ENCODE measurements around the gene RAD54L.

RAD54L gene

GRCh38 chr1:46277658-46278373 lies 30.3 kb downstream of the RAD54L start:
- no peak overlapping the region for H3K9ac ChIP-seq (ENCODE audit: low read length)
- no peaks in the 10 kb centered on the region for H3K27me3 ChIP-seq (ENCODE audit: control insufficient read depth, insufficient read depth, low read length)
- no peak overlapping the region for H3K27ac ChIP-seq (ENCODE audit: low read depth, low read length)
- H3K36me3 ChIP-seq (ENCODE audit: control insufficient read depth, insufficient read depth, low read length): peaks cover 27% of the 10 kb centered on the region
- no peaks in the 10 kb centered on the region for H3K4me1 ChIP-seq (ENCODE audit: control insufficient read depth, insufficient read depth, low read length)
- no peak overlapping the region for H3K4me3 ChIP-seq (ENCODE audit: low read length)

GRCh38 chr1:46278807-46279206 lies 31.2 kb downstream of the RAD54L start:
- H3K9ac ChIP-seq (ENCODE audit: low read length): no peak overlapping the region
- no peak overlapping the region for H3K27ac ChIP-seq (ENCODE audit: low read depth, low read length)
- no peak overlapping the region for H3K4me3 ChIP-seq (ENCODE audit: low read length)
- H3K36me3 ChIP-seq (ENCODE audit: control insufficient read depth, insufficient read depth, low read length): peaks cover 27% of the 10 kb centered on the region
- no peaks in the 10 kb centered on the region for H3K4me1 ChIP-seq (ENCODE audit: control insufficient read depth, insufficient read depth, low read length)
- no peaks in the 10 kb centered on the region for H3K27me3 ChIP-seq (ENCODE audit: control insufficient read depth, insufficient read depth, low read length)

DNA sequence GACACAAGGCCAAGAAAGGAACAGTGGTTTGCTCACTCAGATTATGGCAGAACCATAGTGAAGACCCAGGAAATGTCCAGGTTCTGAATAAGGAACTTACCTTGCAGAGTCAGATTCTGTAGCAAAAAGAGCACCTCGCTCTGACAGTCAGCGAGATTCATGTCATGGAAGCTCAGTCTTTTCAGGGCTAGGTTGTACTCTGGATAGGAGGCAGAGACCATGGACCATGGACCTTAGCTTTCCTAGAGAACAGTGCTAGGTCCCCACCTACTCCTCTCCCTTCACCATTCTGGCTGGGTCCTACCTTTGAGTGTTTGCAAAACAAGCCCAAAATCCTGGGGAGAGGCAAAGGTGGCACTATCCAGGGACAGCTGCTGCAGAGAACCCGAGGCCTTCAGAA lies 32.5 kb downstream of the RAD54L start:
- H3K4me3 ChIP-seq (ENCODE audit: low read length): no peak overlapping the region
- no peak overlapping the region for H3K27ac ChIP-seq (ENCODE audit: low read depth, low read length)
- H3K9ac ChIP-seq (ENCODE audit: low read length): no peak overlapping the region
- H3K36me3 ChIP-seq (ENCODE audit: control insufficient read depth, insufficient read depth, low read length): peaks cover 31% of the 10 kb centered on the region
- no peaks in the 10 kb centered on the region for H3K4me1 ChIP-seq (ENCODE audit: control insufficient read depth, insufficient read depth, low read length)
- no peaks in the 10 kb centered on the region for H3K27me3 ChIP-seq (ENCODE audit: control insufficient read depth, insufficient read depth, low read length)

DNA sequence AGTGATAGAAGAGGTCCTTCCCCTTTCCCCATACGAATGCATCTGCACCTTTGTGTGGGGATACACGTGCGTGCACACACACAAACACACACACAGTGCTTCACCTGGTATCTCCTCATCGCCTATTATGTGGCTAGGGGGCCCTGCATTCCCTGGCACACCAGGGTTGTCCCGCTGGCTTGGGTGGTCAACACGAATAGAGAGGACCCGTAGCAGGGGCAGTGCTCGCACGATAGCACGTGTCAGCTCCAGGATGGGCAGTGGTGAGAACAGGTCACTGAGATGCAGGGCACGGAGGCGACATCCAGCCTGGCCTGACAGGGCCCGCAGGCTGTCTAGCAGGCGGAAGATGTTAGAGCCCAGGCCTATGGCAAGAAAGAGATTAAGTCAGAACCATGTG lies 33.5 kb downstream of the RAD54L start:
- peaks cover 40% of the 10 kb centered on the region for H3K36me3 ChIP-seq (ENCODE audit: control insufficient read depth, insufficient read depth, low read length)
- no peak overlapping the region for H3K9ac ChIP-seq (ENCODE audit: low read length)
- no peaks in the 10 kb centered on the region for H3K4me1 ChIP-seq (ENCODE audit: control insufficient read depth, insufficient read depth, low read length)
- H3K27me3 ChIP-seq (ENCODE audit: control insufficient read depth, insufficient read depth, low read length): no peaks in the 10 kb centered on the region
- H3K4me3 ChIP-seq (ENCODE audit: low read length): no peak overlapping the region
- no peak overlapping the region for H3K27ac ChIP-seq (ENCODE audit: low read depth, low read length)

GRCh38 chr1:46284058-46284457 lies 36.5 kb downstream of the RAD54L start:
- Histone ChIP-seq H3K27me3 (ENCODE audit: control insufficient read depth, insufficient read depth, low read length) (no peaks in the 10 kb centered on the region), H3K4me1 (ENCODE audit: control insufficient read depth, insufficient read depth, low read length) (no peaks in the 10 kb centered on the region), H3K9ac (ENCODE audit: low read length) (no peak overlapping the region), H3K4me3 (ENCODE audit: low read length) (no peak overlapping the region), H3K36me3 (ENCODE audit: control insufficient read depth, insufficient read depth, low read length) (peaks cover 33% of the 10 kb centered on the region), H3K27ac (ENCODE audit: low read depth, low read length) (no peak overlapping the region)

- H3K4me3 ChIP-seq (ENCODE audit: low read length): no peak overlapping the region
- peaks cover 30% of the 10 kb centered on the region for H3K36me3 ChIP-seq (ENCODE audit: control insufficient read depth, insufficient read depth, low read length)
- no peak overlapping the region for H3K27ac ChIP-seq (ENCODE audit: low read depth, low read length)
- H3K4me1 ChIP-seq (ENCODE audit: control insufficient read depth, insufficient read depth, low read length): no peaks in the 10 kb centered on the region
- H3K9ac ChIP-seq (ENCODE audit: low read length): no peak overlapping the region
- no peaks in the 10 kb centered on the region for H3K27me3 ChIP-seq (ENCODE audit: control insufficient read depth, insufficient read depth, low read length)
Measured at GRCh38 chr1:46284597-46285564, 37.3 kb downstream of the RAD54L start.

- H3K9ac ChIP-seq (ENCODE audit: low read length): no peak overlapping the region
- H3K27me3 ChIP-seq (ENCODE audit: control insufficient read depth, insufficient read depth, low read length): no peaks in the 10 kb centered on the region
- H3K4me3 ChIP-seq (ENCODE audit: low read length): no peak overlapping the region
- no peaks in the 10 kb centered on the region for H3K4me1 ChIP-seq (ENCODE audit: control insufficient read depth, insufficient read depth, low read length)
- peaks cover 20% of the 10 kb centered on the region for H3K36me3 ChIP-seq (ENCODE audit: control insufficient read depth, insufficient read depth, low read length)
- H3K27ac ChIP-seq (ENCODE audit: low read depth, low read length): no peak overlapping the region
Measured at GRCh38 chr1:46285730-46286477, 38.3 kb downstream of the RAD54L start.

GRCh38 chr1:46288485-46289133 lies 41.0 kb downstream of the RAD54L start:
- peaks cover 20% of the 10 kb centered on the region for H3K36me3 ChIP-seq (ENCODE audit: control insufficient read depth, insufficient read depth, low read length)
- H3K4me3 ChIP-seq (ENCODE audit: low read length): no peak overlapping the region
- no peak overlapping the region for H3K27ac ChIP-seq (ENCODE audit: low read depth, low read length)
- H3K4me1 ChIP-seq (ENCODE audit: control insufficient read depth, insufficient read depth, low read length): no peaks in the 10 kb centered on the region
- H3K27me3 ChIP-seq (ENCODE audit: control insufficient read depth, insufficient read depth, low read length): no peaks in the 10 kb centered on the region
- no peak overlapping the region for H3K9ac ChIP-seq (ENCODE audit: low read length)

DNA sequence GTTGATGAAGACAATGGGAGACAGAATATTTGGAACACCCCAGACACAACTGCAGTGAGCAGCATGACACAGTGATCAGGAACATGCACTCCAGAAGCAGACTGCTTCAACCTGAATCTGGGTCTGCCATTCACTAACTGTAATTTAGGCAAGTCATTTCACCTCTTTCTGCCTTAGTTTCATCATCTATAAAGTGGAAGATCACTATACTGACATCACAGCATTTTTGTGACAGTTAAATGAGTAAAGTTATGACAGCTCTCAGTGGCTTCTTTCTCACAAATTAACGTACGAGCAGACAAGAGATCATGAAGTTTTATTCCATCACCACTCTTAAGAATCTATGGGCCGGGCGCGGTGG lies 41.6 kb downstream of the RAD54L start:
- Histone ChIP-seq H3K9ac (ENCODE audit: low read length) (no peak overlapping the region), H3K4me3 (ENCODE audit: low read length) (no peak overlapping the region), H3K4me1 (ENCODE audit: control insufficient read depth, insufficient read depth, low read length) (no peaks in the 10 kb centered on the region), H3K27ac (ENCODE audit: low read depth, low read length) (no peak overlapping the region), H3K27me3 (ENCODE audit: control insufficient read depth, insufficient read depth, low read length) (no peaks in the 10 kb centered on the region), H3K36me3 (ENCODE audit: control insufficient read depth, insufficient read depth, low read length) (peaks cover 22% of the 10 kb centered on the region)

DNA sequence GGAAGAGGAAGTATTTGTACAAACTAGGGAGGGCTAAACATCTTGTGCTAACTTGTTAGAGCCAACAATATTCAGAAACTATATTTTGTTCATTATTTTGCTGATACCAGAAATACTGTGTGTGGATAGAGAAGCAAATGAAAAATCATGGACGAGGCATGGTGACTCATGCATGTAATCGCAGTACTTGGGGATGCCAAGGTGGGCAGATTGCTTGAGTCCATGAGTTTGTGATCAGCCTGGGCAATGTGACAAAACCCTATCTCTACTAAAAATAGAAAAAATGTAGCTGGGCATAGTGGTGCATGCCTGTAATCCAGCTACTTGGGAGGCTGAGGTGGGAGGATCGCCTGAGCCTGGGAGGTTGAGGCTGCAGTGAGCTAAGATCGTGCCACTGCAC lies 42.4 kb downstream of the RAD54L start:
- no peak overlapping the region for H3K9ac ChIP-seq (ENCODE audit: low read length)
- H3K27ac ChIP-seq (ENCODE audit: low read depth, low read length): no peak overlapping the region
- H3K36me3 ChIP-seq (ENCODE audit: control insufficient read depth, insufficient read depth, low read length): peaks cover 19% of the 10 kb centered on the region
- no peaks in the 10 kb centered on the region for H3K4me1 ChIP-seq (ENCODE audit: control insufficient read depth, insufficient read depth, low read length)
- H3K4me3 ChIP-seq (ENCODE audit: low read length): no peak overlapping the region
- H3K27me3 ChIP-seq (ENCODE audit: control insufficient read depth, insufficient read depth, low read length): no peaks in the 10 kb centered on the region

- no peak overlapping the region for H3K4me3 ChIP-seq (ENCODE audit: low read length)
- peaks cover 3% of the 10 kb centered on the region for H3K4me1 ChIP-seq (ENCODE audit: control insufficient read depth, insufficient read depth, low read length)
- no peak overlapping the region for H3K27ac ChIP-seq (ENCODE audit: low read depth, low read length)
- no peak overlapping the region for H3K9ac ChIP-seq (ENCODE audit: low read length)
- peaks cover 12% of the 10 kb centered on the region for H3K36me3 ChIP-seq (ENCODE audit: control insufficient read depth, insufficient read depth, low read length)
- H3K27me3 ChIP-seq (ENCODE audit: control insufficient read depth, insufficient read depth, low read length): no peaks in the 10 kb centered on the region
Measured at GRCh38 chr1:46295306-46295705, 47.7 kb downstream of the RAD54L start.

DNA sequence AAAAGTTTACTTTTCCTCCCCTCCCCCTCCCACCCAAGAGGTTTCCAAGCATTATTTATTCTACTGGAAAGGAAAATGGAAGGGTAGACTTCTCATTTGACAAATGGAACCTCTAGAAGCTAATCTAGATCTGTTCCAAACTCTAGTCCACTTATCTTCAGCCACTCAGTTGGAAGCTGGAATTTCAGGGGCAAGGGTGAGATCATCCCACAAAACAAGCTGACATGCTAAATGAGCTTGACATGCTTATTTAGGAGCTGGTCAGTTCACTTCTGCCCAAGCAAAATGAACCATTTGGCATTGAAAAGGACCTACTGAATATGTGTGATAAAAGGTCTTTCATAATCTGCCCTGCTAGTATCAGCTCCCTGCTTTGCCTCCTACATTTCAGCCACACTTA lies 50.8 kb downstream of the RAD54L start:
- no peak overlapping the region for H3K9ac ChIP-seq (ENCODE audit: low read length)
- H3K36me3 ChIP-seq (ENCODE audit: control insufficient read depth, insufficient read depth, low read length): peaks cover 11% of the 10 kb centered on the region
- no peaks in the 10 kb centered on the region for H3K27me3 ChIP-seq (ENCODE audit: control insufficient read depth, insufficient read depth, low read length)
- peaks cover 15% of the 10 kb centered on the region for H3K4me1 ChIP-seq (ENCODE audit: control insufficient read depth, insufficient read depth, low read length)
- no peak overlapping the region for H3K4me3 ChIP-seq (ENCODE audit: low read length)
- H3K27ac ChIP-seq (ENCODE audit: low read depth, low read length): no peak overlapping the region

All from rectal smooth muscle tissue (tissue), 1 donor.